ENCODE results near the gene PDHA1.

PDHA1 gene

GRCh38 chrX:19377799-19378198 lies 34.1 kb downstream of the PDHA1 start:
- no peak for DNase-seq

- DNase-seq = no peak
Observed at GRCh38 chrX:19381326-19381725, 37.6 kb downstream of the PDHA1 start.

GRCh38 chrX:19382555-19383145 lies 38.9 kb downstream of the PDHA1 start:
- peak; percentile 47 for DNase-seq

DNA sequence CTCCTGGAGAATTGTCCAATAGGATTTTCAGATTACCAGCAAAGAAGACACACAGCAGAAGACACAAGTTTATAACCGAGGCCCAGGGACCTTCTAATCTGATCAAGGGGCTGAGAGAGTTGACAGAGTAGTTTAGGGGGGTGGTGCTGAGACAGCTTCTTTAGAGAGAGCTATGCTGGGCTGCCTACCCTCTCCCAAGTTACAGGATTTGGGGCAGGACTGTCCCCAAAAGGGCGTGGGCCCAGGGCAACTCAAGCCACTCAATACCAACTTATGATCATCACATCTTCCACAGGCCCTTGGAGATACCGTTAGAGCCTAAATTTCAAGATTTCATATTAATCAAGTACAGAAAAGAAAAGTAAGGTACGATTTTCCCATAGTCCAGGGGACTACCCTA lies 43.0 kb downstream of the PDHA1 start:
- no peak for DNase-seq

- DNase-seq = no peak
Observed at GRCh38 chrX:19388064-19388679, 44.4 kb downstream of the PDHA1 start.

DNA sequence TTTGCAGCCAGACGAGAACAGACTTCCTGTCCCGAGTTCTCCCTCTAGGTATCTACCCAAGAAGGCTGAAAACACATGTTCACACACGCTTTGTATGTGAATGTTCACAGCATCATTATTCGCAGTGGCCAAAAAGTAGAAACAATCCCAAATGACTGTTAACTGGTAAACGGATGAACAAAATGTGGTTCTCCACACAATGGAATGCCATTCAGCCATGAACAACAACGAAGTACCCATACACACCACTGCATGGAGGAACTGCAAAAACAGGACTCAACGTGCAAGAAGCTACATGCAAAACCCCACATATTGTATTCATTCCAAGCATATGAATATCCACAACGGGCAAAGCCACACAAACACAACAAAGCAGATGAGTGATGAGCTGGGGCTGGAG lies 45.0 kb downstream of the PDHA1 start:
- DNase-seq = no peak

DNA sequence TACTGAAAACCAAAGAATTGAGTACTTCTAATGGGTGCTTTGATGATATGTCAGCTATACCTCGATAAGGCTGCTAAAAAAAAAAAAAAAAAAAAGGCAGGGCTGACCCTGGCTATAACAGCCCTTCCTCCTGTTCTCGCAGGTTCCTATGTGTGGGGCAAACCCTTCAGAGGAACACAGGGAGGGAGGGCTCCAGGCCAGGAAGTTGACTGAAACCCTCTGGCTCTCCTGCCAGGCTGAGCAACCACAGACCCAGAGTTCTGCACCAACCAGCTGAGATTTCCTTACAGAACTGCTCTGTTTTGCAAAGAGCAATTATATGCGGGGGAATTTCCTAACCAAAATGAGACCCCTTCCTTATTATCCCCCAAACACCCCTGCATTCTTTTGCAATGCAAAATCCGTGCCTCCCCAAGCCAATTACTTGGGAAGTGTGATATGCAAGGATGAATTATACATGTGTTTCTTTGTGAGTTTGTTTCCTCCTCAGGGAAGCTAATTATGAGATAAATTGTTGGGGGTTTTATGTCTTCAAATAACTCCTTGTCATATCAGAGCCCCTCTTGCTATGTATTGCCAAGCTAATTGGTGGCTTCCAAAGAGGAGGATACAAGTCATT lies 45.6 kb downstream of the PDHA1 start:
- DNase-seq = no peak

- no peak for DNase-seq
Observed at GRCh38 chrX:19392078-19392477, 48.4 kb downstream of the PDHA1 start.

DNA sequence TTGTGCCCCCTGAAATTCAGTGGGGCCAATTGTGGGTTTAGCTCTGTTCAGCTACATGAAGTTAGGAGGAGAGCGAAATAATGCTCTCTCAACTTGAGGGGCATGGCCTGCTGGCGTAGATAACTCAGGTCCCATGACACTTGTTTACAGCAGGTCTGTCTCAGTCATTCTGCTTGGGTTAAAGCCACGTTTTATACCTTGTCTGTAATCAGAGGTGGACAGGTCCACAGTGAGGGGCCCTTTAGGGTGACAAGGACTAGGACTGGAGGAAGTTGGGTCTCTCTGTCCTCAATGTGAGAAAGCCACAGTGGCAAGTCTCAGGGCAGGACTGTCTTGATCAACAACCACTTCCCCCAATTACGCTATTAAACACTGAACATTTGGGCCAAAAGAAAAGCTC lies 49.0 kb downstream of the PDHA1 start:
- no peak for DNase-seq

GRCh38 chrX:19403696-19404095 lies 60.0 kb downstream of the PDHA1 start:
- DNase-seq = peak; percentile 2

DNA sequence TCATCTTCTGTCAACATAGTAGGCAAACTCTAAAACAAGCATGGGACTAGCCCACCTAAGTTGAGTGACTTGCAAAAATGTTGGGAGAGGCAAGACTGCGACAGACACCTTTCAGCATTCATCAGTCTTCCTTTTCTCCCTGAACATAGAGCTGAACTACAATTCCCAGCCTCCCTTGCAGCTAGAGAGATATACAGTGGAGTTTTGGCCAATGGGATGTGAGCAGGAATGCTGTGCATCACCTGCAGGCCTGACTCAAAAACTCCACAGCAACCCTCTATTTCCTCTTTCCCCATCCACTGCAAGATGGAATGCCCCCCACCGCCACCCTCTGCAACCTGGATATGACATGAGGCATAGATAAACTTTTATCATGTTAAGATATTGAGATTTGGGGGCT lies 66.5 kb downstream of the PDHA1 start:
- DNase-seq = no peak
